Neuron (in vitro differentiated cells): Measurements from ENCODE around the gene SGCD.

Source experiments
- H2AFZ ChIP-seq: one replicate; pipeline ENCODE4 v1.6.1; 2013; ENCODE audit warnings: low read depth, mild to moderate bottlenecking, inconsistent platforms, low read length, moderate library complexity
- H3K27me3 ChIP-seq: one replicate; pipeline ENCODE4 v1.6.1; 2013; ENCODE audit warnings: low read length; ENCODE audit not compliant: insufficient read depth
- H3K36me3 ChIP-seq: one replicate; pipeline ENCODE4 v1.6.1; 2013; ENCODE audit warnings: low read length; ENCODE audit not compliant: insufficient read depth
- H3K4me1 ChIP-seq: one replicate; pipeline ENCODE4 v1.6.1; 2013; ENCODE audit warnings: low read length; ENCODE audit not compliant: insufficient read depth
- H3K4me3 ChIP-seq: 2 replicates; pipeline ENCODE4 v1.5.1; 2013; ENCODE audit warnings: mild to moderate bottlenecking, low read length, moderate library complexity
- H3K9me3 ChIP-seq: one replicate; pipeline ENCODE4 v1.6.1; 2013; ENCODE audit warnings: low read length

Gene SGCD

GRCh38 chr5:156755421-156756087 is 428.6 kb downstream of the SGCD start:
- no peaks in the 10 kb centered on the region for H3K4me1 ChIP-seq
- H3K27me3 ChIP-seq, result no peaks in the 10 kb centered on the region
- H2AFZ ChIP-seq, result no peak overlapping the region
- H3K9me3 ChIP-seq, result no peaks in the 10 kb centered on the region
- H3K36me3 ChIP-seq, result no peaks in the 10 kb centered on the region
- no peak overlapping the region for H3K4me3 ChIP-seq

- H3K4me3 ChIP-seq, result no peak overlapping the region
- no peaks in the 10 kb centered on the region for H3K4me1 ChIP-seq
- no peak overlapping the region for H2AFZ ChIP-seq
Observed at GRCh38 chr5:156758011-156758791, 431.2 kb downstream of the SGCD start.

GRCh38 chr5:156759156-156759555 is 432.2 kb downstream of the SGCD start:
- Histone ChIP-seq H3K36me3 (no peaks in the 10 kb centered on the region), H3K4me1 (no peaks in the 10 kb centered on the region), H3K9me3 (no peaks in the 10 kb centered on the region), H3K4me3 (no peak overlapping the region), H3K27me3 (no peaks in the 10 kb centered on the region), H2AFZ (no peak overlapping the region)

More at GRCh38 chr5:156758011-156758791, 431.2 kb downstream of the SGCD start:
- H3K27me3 ChIP-seq, result no peaks in the 10 kb centered on the region
- no peaks in the 10 kb centered on the region for H3K36me3 ChIP-seq
- no peaks in the 10 kb centered on the region for H3K9me3 ChIP-seq

- Histone ChIP-seq H3K4me3 (no peak overlapping the region), H3K9me3 (no peaks in the 10 kb centered on the region), H3K4me1 (no peaks in the 10 kb centered on the region), H3K27me3 (no peaks in the 10 kb centered on the region), H3K36me3 (no peaks in the 10 kb centered on the region), H2AFZ (no peak overlapping the region)
Observed at GRCh38 chr5:156762771-156763170, 435.8 kb downstream of the SGCD start.

GRCh38 chr5:156764176-156764971 is 437.4 kb downstream of the SGCD start:
- no peaks in the 10 kb centered on the region for H3K4me1 ChIP-seq
- H3K9me3 ChIP-seq, result no peaks in the 10 kb centered on the region
- H2AFZ ChIP-seq, result no peak overlapping the region
- H3K4me3 ChIP-seq, result no peak overlapping the region
- no peaks in the 10 kb centered on the region for H3K27me3 ChIP-seq
- H3K36me3 ChIP-seq, result no peaks in the 10 kb centered on the region

- Histone ChIP-seq H3K4me3 (no peak overlapping the region), H3K9me3 (no peaks in the 10 kb centered on the region), H3K4me1 (no peaks in the 10 kb centered on the region), H3K36me3 (no peaks in the 10 kb centered on the region), H2AFZ (no peak overlapping the region), H3K27me3 (no peaks in the 10 kb centered on the region)
Observed at GRCh38 chr5:156774273-156774672, 447.3 kb downstream of the SGCD start.

GRCh38 chr5:156778139-156778706 is 451.3 kb downstream of the SGCD start:
- H3K36me3 ChIP-seq, result no peaks in the 10 kb centered on the region
- no peak overlapping the region for H2AFZ ChIP-seq
- no peaks in the 10 kb centered on the region for H3K4me1 ChIP-seq
- H3K27me3 ChIP-seq, result no peaks in the 10 kb centered on the region
- H3K9me3 ChIP-seq, result no peaks in the 10 kb centered on the region
- no peak overlapping the region for H3K4me3 ChIP-seq

- H3K9me3 ChIP-seq, result no peaks in the 10 kb centered on the region
- no peaks in the 10 kb centered on the region for H3K36me3 ChIP-seq
- H3K4me3 ChIP-seq, result no peak overlapping the region
- no peak overlapping the region for H2AFZ ChIP-seq
- no peaks in the 10 kb centered on the region for H3K4me1 ChIP-seq
- no peaks in the 10 kb centered on the region for H3K27me3 ChIP-seq
Observed at GRCh38 chr5:156778752-156779151, 451.8 kb downstream of the SGCD start.

GRCh38 chr5:156779436-156779835 is 452.5 kb downstream of the SGCD start:
- Histone ChIP-seq H3K27me3 (no peaks in the 10 kb centered on the region), H3K4me1 (no peaks in the 10 kb centered on the region), H3K36me3 (no peaks in the 10 kb centered on the region), H2AFZ (no peak overlapping the region), H3K9me3 (no peaks in the 10 kb centered on the region), H3K4me3 (no peak overlapping the region)

GRCh38 chr5:156783092-156783491 is 456.1 kb downstream of the SGCD start:
- H3K36me3 ChIP-seq, result no peaks in the 10 kb centered on the region

GRCh38 chr5:156794687-156795086 is 467.7 kb downstream of the SGCD start:
- no peaks in the 10 kb centered on the region for H3K36me3 ChIP-seq
- H2AFZ ChIP-seq, result no peak overlapping the region
- no peak overlapping the region for H3K4me3 ChIP-seq
- H3K4me1 ChIP-seq, result no peaks in the 10 kb centered on the region
- H3K9me3 ChIP-seq, result no peaks in the 10 kb centered on the region
- H3K27me3 ChIP-seq, result no peaks in the 10 kb centered on the region

More at GRCh38 chr5:156783092-156783491, 456.1 kb downstream of the SGCD start:
- H3K4me3 ChIP-seq, result no peak overlapping the region
- H3K4me1 ChIP-seq, result no peaks in the 10 kb centered on the region
- H2AFZ ChIP-seq, result no peak overlapping the region
- no peaks in the 10 kb centered on the region for H3K9me3 ChIP-seq
- no peaks in the 10 kb centered on the region for H3K27me3 ChIP-seq

GRCh38 chr5:156798201-156798600 is 471.2 kb downstream of the SGCD start:
- Histone ChIP-seq H3K36me3 (no peaks in the 10 kb centered on the region), H3K4me3 (no peak overlapping the region), H2AFZ (no peak overlapping the region), H3K4me1 (peaks cover 13% of the 10 kb centered on the region), H3K9me3 (no peaks in the 10 kb centered on the region), H3K27me3 (no peaks in the 10 kb centered on the region)

GRCh38 chr5:156799171-156799570 is 472.2 kb downstream of the SGCD start:
- Histone ChIP-seq H3K27me3 (no peaks in the 10 kb centered on the region), H3K4me1 (peaks cover 13% of the 10 kb centered on the region), H2AFZ (no peak overlapping the region), H3K9me3 (no peaks in the 10 kb centered on the region), H3K4me3 (no peak overlapping the region), H3K36me3 (no peaks in the 10 kb centered on the region)
